Activated CD4-positive, alpha-beta T cell treated with anti-CD3 and anti-CD28 coated beads, Interleukin-2, amount 10 ng/mL, durations not matched to agents 24 days and 14 days (primary cell): ENCODE measurements around the gene MATCAP1. TPM values are rescaled to one million over a fixed set of nuclear protein-coding genes. Genes with fewer than 3 reads are reported as not detected.
A peak's percentile ranks its signal among the peaks of the same experiment; 100 is the strongest.

ENCODE experiments used
- DNase-seq: peaks from one replicate; pipeline ENCODE4 v3.0.0; 2022
- H3K27ac Mint-ChIP-seq: one replicate; pipeline ENCODE4 v1.8.0; 2022; ENCODE audit warnings: mild to moderate bottlenecking, mixed read lengths
- H3K27me3 Mint-ChIP-seq: one replicate; pipeline ENCODE4 v1.8.0; 2022; ENCODE audit warnings: mixed read lengths
- H3K36me3 Mint-ChIP-seq: one replicate; pipeline ENCODE4 v1.8.0; 2022; ENCODE audit warnings: low read depth, mild to moderate bottlenecking, mixed read lengths
- H3K4me1 Mint-ChIP-seq: one replicate; pipeline ENCODE4 v1.8.0; 2021; ENCODE audit warnings: mixed read lengths
- H3K4me3 Mint-ChIP-seq: one replicate; pipeline ENCODE4 v1.8.0; 2022; ENCODE audit warnings: mild to moderate bottlenecking, moderate library complexity, mixed read lengths
- H3K9me3 Mint-ChIP-seq: one replicate; pipeline ENCODE4 v1.8.0; 2021; ENCODE audit warnings: mixed read lengths
- intact Hi-C: fragments of 100-400 bp; cut with micrococcal nuclease; formaldehyde crosslinking; loops from one replicate; pipeline ENCODE4 v1.15.1; 2023
- total RNA-seq: library from RNA; stranded (reverse); gene quantifications from 2 replicates; pipeline ENCODE4 v1.2.3, GENCODE V29; 2022

The MATCAP1 gene
- total RNA-seq, 1 donor from 2014 or later: 51.3 TPM

- peak overlapping the region; percentile 40 for H3K27ac Mint-ChIP-seq
- H3K27me3 Mint-ChIP-seq: peaks cover 13% of the 10 kb centered on the region
- peak; percentile 64 for DNase-seq
- peaks cover 57% of the 10 kb centered on the region for H3K4me1 Mint-ChIP-seq
- intact Hi-C loops: no loop called here
- no peaks in the 10 kb centered on the region for H3K9me3 Mint-ChIP-seq
- H3K4me3 Mint-ChIP-seq: peak overlapping the region; percentile 70
- H3K36me3 Mint-ChIP-seq: peaks cover 28% of the 10 kb centered on the region
These were observed 17.1 kb downstream of the MATCAP1 start for GRCh38 chr16:67166598-67167168.

GRCh38 chr16:67166110-67166547, 17.6 kb downstream of the MATCAP1 start:
- no peak overlapping the region for H3K27ac Mint-ChIP-seq
- peaks cover 54% of the 10 kb centered on the region for H3K4me1 Mint-ChIP-seq
- peaks cover 31% of the 10 kb centered on the region for H3K36me3 Mint-ChIP-seq
- DNase-seq: no peak
- peaks cover 13% of the 10 kb centered on the region for H3K27me3 Mint-ChIP-seq
- H3K9me3 Mint-ChIP-seq: no peaks in the 10 kb centered on the region
- intact Hi-C loops: no loop called here
- H3K4me3 Mint-ChIP-seq: peak overlapping the region; percentile 70

GRCh38 chr16:67165121-67166078, 18.4 kb downstream of the MATCAP1 start:
- peaks cover 13% of the 10 kb centered on the region for H3K27me3 Mint-ChIP-seq
- H3K9me3 Mint-ChIP-seq: no peaks in the 10 kb centered on the region
- peak; percentile 67 for DNase-seq
- intact Hi-C loops: no loop called here
- peak overlapping the region; percentile 15 for H3K27ac Mint-ChIP-seq
- H3K4me3 Mint-ChIP-seq: peak overlapping the region; percentile 69
- H3K36me3 Mint-ChIP-seq: peaks cover 34% of the 10 kb centered on the region
- H3K4me1 Mint-ChIP-seq: peaks cover 50% of the 10 kb centered on the region

GRCh38 chr16:67164599-67165061, 19.1 kb downstream of the MATCAP1 start, which contains the start of gene HSF4:
Gene HSF4 (plus strand): TSS chr16:67164745. CDS start chr16:67164812, 67 bp downstream.
- peaks cover 34% of the 10 kb centered on the region for H3K36me3 Mint-ChIP-seq
- H3K4me3 Mint-ChIP-seq: peak within 1 kb of the TSS; percentile 75
- no peaks in the 10 kb centered on the region for H3K9me3 Mint-ChIP-seq
- intact Hi-C loops: no loop called here
- peak within 1 kb of the TSS; percentile 67 for H3K27ac Mint-ChIP-seq
- peaks cover 45% of the 10 kb centered on the region for H3K4me1 Mint-ChIP-seq
- DNase-seq: peak; percentile 80
- H3K27me3 Mint-ChIP-seq: peaks cover 13% of the 10 kb centered on the region

GRCh38 chr16:67163999-67164558, 19.7 kb downstream of the MATCAP1 start:
- H3K4me1 Mint-ChIP-seq: peaks cover 42% of the 10 kb centered on the region
- H3K36me3 Mint-ChIP-seq: peaks cover 34% of the 10 kb centered on the region
- no peaks in the 10 kb centered on the region for H3K9me3 Mint-ChIP-seq
- intact Hi-C loops: no loop called here
- peak overlapping the region; percentile 75 for H3K4me3 Mint-ChIP-seq
- peak overlapping the region; percentile 48 for H3K27ac Mint-ChIP-seq
- H3K27me3 Mint-ChIP-seq: peaks cover 13% of the 10 kb centered on the region
- DNase-seq: no peak

- H3K27ac Mint-ChIP-seq: peak overlapping the region; percentile 67
- H3K36me3 Mint-ChIP-seq: peaks cover 37% of the 10 kb centered on the region
- peak overlapping the region; percentile 75 for H3K4me3 Mint-ChIP-seq
- no peaks in the 10 kb centered on the region for H3K9me3 Mint-ChIP-seq
- H3K4me1 Mint-ChIP-seq: peaks cover 42% of the 10 kb centered on the region
- peaks cover 13% of the 10 kb centered on the region for H3K27me3 Mint-ChIP-seq
- intact Hi-C loops: no loop called here
- peak; percentile 92 for DNase-seq
These were observed 20.4 kb downstream of the MATCAP1 start for GRCh38 chr16:67163164-67163998.

- Mint-ChIP-seq H3K27ac (no peak overlapping the region), H3K36me3 (peaks cover 40% of the 10 kb centered on the region), H3K4me1 (peaks cover 44% of the 10 kb centered on the region), H3K27me3 (peaks cover 13% of the 10 kb centered on the region), H3K9me3 (no peaks in the 10 kb centered on the region), H3K4me3 (peak overlapping the region; percentile 75)
- intact Hi-C loops: no loop called here
- no peak for DNase-seq
These were observed 21.1 kb downstream of the MATCAP1 start for GRCh38 chr16:67162506-67163163.

- peak overlapping the region; percentile 73 for H3K4me3 Mint-ChIP-seq
These were observed 22.1 kb downstream of the MATCAP1 start for GRCh38 chr16:67161595-67162058.

GRCh38 chr16:67158637-67159600, 24.8 kb downstream of the MATCAP1 start:
- peaks cover 51% of the 10 kb centered on the region for H3K4me1 Mint-ChIP-seq
- peak; percentile 97 for DNase-seq
- peaks cover 34% of the 10 kb centered on the region for H3K36me3 Mint-ChIP-seq
- intact Hi-C loops: loop anchor here (1.0 to 5.0 kb wide), 3 partner anchors 52 to 212 kb away; partner anchors contain the start of gene PHAF1
- H3K27me3 Mint-ChIP-seq: no peaks in the 10 kb centered on the region
- H3K9me3 Mint-ChIP-seq: no peaks in the 10 kb centered on the region
- H3K4me3 Mint-ChIP-seq: peak overlapping the region; percentile 92
- H3K27ac Mint-ChIP-seq: peak overlapping the region; percentile 97

More at GRCh38 chr16:67161595-67162058, 22.1 kb downstream of the MATCAP1 start:
- intact Hi-C loops: loop anchor here (1.0 to 2.0 kb wide), 2 partner anchors 9 to 13 kb away; partner anchors contain the start of gene NOL3
- Mint-ChIP-seq H3K36me3 (peaks cover 35% of the 10 kb centered on the region), H3K4me1 (peaks cover 47% of the 10 kb centered on the region), H3K27me3 (peaks cover 11% of the 10 kb centered on the region), H3K9me3 (no peaks in the 10 kb centered on the region), H3K27ac (peak overlapping the region; percentile 58)
- peak; percentile 57 for DNase-seq

- Mint-ChIP-seq H3K9me3 (no peaks in the 10 kb centered on the region), H3K27ac (peak overlapping the region; percentile 97), H3K4me3 (peak overlapping the region; percentile 92), H3K4me1 (peaks cover 57% of the 10 kb centered on the region), H3K27me3 (no peaks in the 10 kb centered on the region), H3K36me3 (peaks cover 40% of the 10 kb centered on the region)
- DNase-seq: peak; percentile 79
- intact Hi-C loops: loop anchor here (5.0 kb wide), 2 partner anchors 51 to 211 kb away; partner anchors contain the start of gene PHAF1
These were observed 25.7 kb downstream of the MATCAP1 start for GRCh38 chr16:67157892-67158635.

- Mint-ChIP-seq H3K27ac (peak overlapping the region; percentile 97), H3K9me3 (no peaks in the 10 kb centered on the region), H3K4me3 (peak overlapping the region; percentile 92), H3K27me3 (no peaks in the 10 kb centered on the region), H3K4me1 (peaks cover 59% of the 10 kb centered on the region), H3K36me3 (peaks cover 42% of the 10 kb centered on the region)
- peak; percentile 64 for DNase-seq
- intact Hi-C loops: loop anchor here (5.0 kb wide), 2 partner anchors 50 to 210 kb away; partner anchors contain the start of gene PHAF1
These were observed 26.5 kb downstream of the MATCAP1 start for GRCh38 chr16:67157106-67157748.
